Activated T-cell treated with anti-CD3 and anti-CD28 coated beads, Interleukin-2, amount 50 U/mL, for 4 hours (primary cell): ENCODE results near the gene IL22RA1. TPM values are rescaled to one million over a fixed set of nuclear protein-coding genes. Genes with fewer than 3 reads are reported as not detected.

ENCODE experiments used
- ATAC-seq, 2 donors: fragments of 200-7000 bp; cut with Tn5 transposase; one replicate each; pipeline ENCODE4 v1.10.0; 2021
- DNase-seq: peaks from one replicate; pipeline ENCODE4 v3.0.0-alpha.2; 2020
- H3K27me3 Mint-ChIP-seq: one replicate; pipeline ENCODE4 v1.8.0; 2021; ENCODE audit warnings: low read depth, mixed read lengths
- H3K36me3 Mint-ChIP-seq: one replicate; pipeline ENCODE4 v1.8.0; 2022; ENCODE audit warnings: mixed read lengths; ENCODE audit not compliant: insufficient read depth
- H3K4me1 Mint-ChIP-seq: one replicate; pipeline ENCODE4 v1.8.0; 2021; ENCODE audit warnings: low read depth, mixed read lengths
- H3K4me3 Mint-ChIP-seq: one replicate; pipeline ENCODE4 v1.8.0; 2021; ENCODE audit warnings: mild to moderate bottlenecking, moderate library complexity, mixed read lengths
- H3K9me3 Mint-ChIP-seq: one replicate; pipeline ENCODE4 v1.8.0; 2021; ENCODE audit warnings: mixed read lengths
- total RNA-seq, 3 donors: library from RNA; stranded (reverse); gene quantifications; one replicate each; pipeline ENCODE4 v1.2.1, GENCODE V29; 2021

IL22RA1 gene
- total RNA-seq, 3 donors from 2014 or later = 0.08 TPM; not detected in 2

- Mint-ChIP-seq H3K9me3 (no peaks in the 10 kb centered on the region), H3K4me1 (peaks cover 10% of the 10 kb centered on the region), H3K27me3 (peaks cover 26% of the 10 kb centered on the region), H3K4me3 (no peak overlapping the region), H3K36me3 (peaks cover 4% of the 10 kb centered on the region)
- ATAC-seq (no peak), DNase-seq (no peak)
These were observed 12.3 kb upstream of the IL22RA1 start for GRCh38 chr1:24155011-24155782.

GRCh38 chr1:24154215-24154614, 11.3 kb upstream of the IL22RA1 start:
- ATAC-seq = no peak
- peaks cover 26% of the 10 kb centered on the region for H3K27me3 Mint-ChIP-seq
- peaks cover 4% of the 10 kb centered on the region for H3K36me3 Mint-ChIP-seq
- DNase-seq = no peak
- H3K9me3 Mint-ChIP-seq = no peaks in the 10 kb centered on the region
- no peak overlapping the region for H3K4me3 Mint-ChIP-seq
- H3K4me1 Mint-ChIP-seq = peaks cover 16% of the 10 kb centered on the region

- DNase-seq = no peak
- no peak overlapping the region for H3K4me3 Mint-ChIP-seq
- H3K27me3 Mint-ChIP-seq = peaks cover 28% of the 10 kb centered on the region
- H3K36me3 Mint-ChIP-seq = peaks cover 3% of the 10 kb centered on the region
- ATAC-seq = no peak
- no peaks in the 10 kb centered on the region for H3K9me3 Mint-ChIP-seq
- H3K4me1 Mint-ChIP-seq = peaks cover 16% of the 10 kb centered on the region
These were observed 9.9 kb upstream of the IL22RA1 start for GRCh38 chr1:24152631-24153494.

GRCh38 chr1:24151175-24151533, 8.2 kb upstream of the IL22RA1 start:
- DNase-seq (no peak), ATAC-seq (no peak)
- H3K4me1 Mint-ChIP-seq = peaks cover 16% of the 10 kb centered on the region
- H3K9me3 Mint-ChIP-seq = no peaks in the 10 kb centered on the region
- peak overlapping the region; percentile 56 for H3K4me3 Mint-ChIP-seq
- H3K36me3 Mint-ChIP-seq = no peaks in the 10 kb centered on the region
- H3K27me3 Mint-ChIP-seq = peaks cover 32% of the 10 kb centered on the region

GRCh38 chr1:24150234-24151174, 7.6 kb upstream of the IL22RA1 start:
- Mint-ChIP-seq H3K27me3 (peaks cover 34% of the 10 kb centered on the region), H3K9me3 (no peaks in the 10 kb centered on the region), H3K4me3 (peak overlapping the region; percentile 56), H3K4me1 (peaks cover 16% of the 10 kb centered on the region), H3K36me3 (no peaks in the 10 kb centered on the region)
- ATAC-seq (peak; percentile 89 to 91), DNase-seq (peak; percentile 87)

- peaks cover 34% of the 10 kb centered on the region for H3K27me3 Mint-ChIP-seq
- H3K9me3 Mint-ChIP-seq = no peaks in the 10 kb centered on the region
- H3K36me3 Mint-ChIP-seq = no peaks in the 10 kb centered on the region
- H3K4me1 Mint-ChIP-seq = peaks cover 16% of the 10 kb centered on the region
- DNase-seq (peak; percentile 37), ATAC-seq (peak; percentile 86 to 89)
- peak overlapping the region; percentile 56 for H3K4me3 Mint-ChIP-seq
These were observed 6.9 kb upstream of the IL22RA1 start for GRCh38 chr1:24149866-24150233.

GRCh38 chr1:24147816-24148215, 4.9 kb upstream of the IL22RA1 start:
- DNase-seq (no peak), ATAC-seq (no peak)
- Mint-ChIP-seq H3K9me3 (no peaks in the 10 kb centered on the region), H3K27me3 (peaks cover 26% of the 10 kb centered on the region), H3K36me3 (no peaks in the 10 kb centered on the region), H3K4me1 (peaks cover 16% of the 10 kb centered on the region), H3K4me3 (no peak overlapping the region)

GRCh38 chr1:24147194-24147593, 4.3 kb upstream of the IL22RA1 start:
- Mint-ChIP-seq H3K27me3 (peaks cover 25% of the 10 kb centered on the region), H3K36me3 (no peaks in the 10 kb centered on the region), H3K4me3 (no peak overlapping the region), H3K9me3 (no peaks in the 10 kb centered on the region), H3K4me1 (peaks cover 16% of the 10 kb centered on the region)
- ATAC-seq = no peak
- no peak for DNase-seq

- Mint-ChIP-seq H3K27me3 (peaks cover 6% of the 10 kb centered on the region), H3K4me1 (no peaks in the 10 kb centered on the region), H3K9me3 (no peaks in the 10 kb centered on the region), H3K4me3 (no peak overlapping the region), H3K36me3 (no peaks in the 10 kb centered on the region)
- DNase-seq (no peak), ATAC-seq (no peak)
These were observed 1.5 kb downstream of the IL22RA1 start for GRCh38 chr1:24141311-24141997.

GRCh38 chr1:24140741-24141181, 2.2 kb downstream of the IL22RA1 start:
- Mint-ChIP-seq H3K4me3 (no peak overlapping the region), H3K4me1 (no peaks in the 10 kb centered on the region), H3K36me3 (no peaks in the 10 kb centered on the region), H3K27me3 (peaks cover 6% of the 10 kb centered on the region), H3K9me3 (no peaks in the 10 kb centered on the region)
- no peak for DNase-seq
- no peak for ATAC-seq

- Mint-ChIP-seq H3K4me1 (no peaks in the 10 kb centered on the region), H3K9me3 (no peaks in the 10 kb centered on the region), H3K4me3 (no peak overlapping the region), H3K36me3 (no peaks in the 10 kb centered on the region), H3K27me3 (peaks cover 5% of the 10 kb centered on the region)
- no peak for DNase-seq
- ATAC-seq = no peak
These were observed 3.0 kb downstream of the IL22RA1 start for GRCh38 chr1:24139841-24140425.

- Mint-ChIP-seq H3K4me1 (no peaks in the 10 kb centered on the region), H3K9me3 (no peaks in the 10 kb centered on the region), H3K36me3 (no peaks in the 10 kb centered on the region), H3K4me3 (no peak overlapping the region), H3K27me3 (peaks cover 5% of the 10 kb centered on the region)
- ATAC-seq (no peak), DNase-seq (no peak)
These were observed 3.8 kb downstream of the IL22RA1 start for GRCh38 chr1:24139222-24139489.

- DNase-seq = no peak
- H3K36me3 Mint-ChIP-seq = no peaks in the 10 kb centered on the region
These were observed 4.3 kb downstream of the IL22RA1 start for GRCh38 chr1:24138476-24139221.

More at GRCh38 chr1:24138476-24139221, 4.3 kb downstream of the IL22RA1 start:
- Mint-ChIP-seq H3K4me3 (no peak overlapping the region), H3K9me3 (no peaks in the 10 kb centered on the region), H3K27me3 (peaks cover 5% of the 10 kb centered on the region), H3K4me1 (no peaks in the 10 kb centered on the region)
- no peak for ATAC-seq
